ENCODE measurements around the gene GARIN5A. TPM values are rescaled to one million over a fixed set of nuclear protein-coding genes. Genes with fewer than 3 reads are reported as not detected.

Gene GARIN5A
- polyA plus RNA-seq, 10 donors: 3.4 to 6.1 (median 4.3) TPM

- no peak for DNase-seq
Measured at GRCh38 chr19:50419022-50419579, 57.5 kb downstream of the GARIN5A start.

GRCh38 chr19:50418176-50419021 lies 58.2 kb downstream of the GARIN5A start, which contains the start of gene SPIB:
TSS of gene SPIB (plus strand) at chr19:50418938. CDS start at chr19:50418963, 25 bp downstream.
- no peak for DNase-seq

- no peak for DNase-seq
Measured at GRCh38 chr19:50417111-50418081, 59.3 kb downstream of the GARIN5A start.

Other genes with a start within 250 kb of the GARIN5A start
- gene KCNC3, start 147.5 kb downstream of the GARIN5A start, polyA plus RNA-seq (ENCODE audit: insufficient read length in 10 of 10): 1 to 10 TPM in 9 of 10 donors, under 1 TPM in 1; 0.98 to 1.7 (median 1.2) TPM
- gene NAPSA, start 111.2 kb downstream of the GARIN5A start, polyA plus RNA-seq (ENCODE audit: insufficient read length in 10 of 10): 1 to 10 TPM in 3 of 10 donors, under 1 TPM in 7; 0.27 to 1.9 (median 0.60) TPM
- 10 to 100 TPM; 14.8 to 24.6 (median 18.7) TPM for gene NR1H2, start 100.4 kb downstream of the GARIN5A start, polyA plus RNA-seq (ENCODE audit: insufficient read length in 10 of 10)
- 10 to 100 TPM; 13.8 to 25.0 (median 17.2) TPM for gene POLD1, start 92.5 kb downstream of the GARIN5A start, polyA plus RNA-seq (ENCODE audit: insufficient read length in 10 of 10)
- gene SPIB, start 57.9 kb downstream of the GARIN5A start, polyA plus RNA-seq (ENCODE audit: insufficient read length in 10 of 10): 1 to 10 TPM in 1 of 10 donors, under 1 TPM in 9; 0.18 to 1.4 (median 0.60) TPM
- gene MYBPC2, start 44.0 kb downstream of the GARIN5A start, polyA plus RNA-seq (ENCODE audit: insufficient read length in 10 of 10): 100 to 1,000 TPM in 1 of 10 donors, 10 to 100 TPM in 9; 25.1 to 132 (median 42.4) TPM
- gene EMC10, start 341 bp downstream of the GARIN5A start, polyA plus RNA-seq (ENCODE audit: insufficient read length in 10 of 10): 100 to 1,000 TPM in 3 of 10 donors, 10 to 100 TPM in 7; 64.7 to 133 (median 91.9) TPM
- 10 to 100 TPM; 14.5 to 30.5 (median 19.1) TPM for gene JOSD2, start 34.3 kb upstream of the GARIN5A start, polyA plus RNA-seq (ENCODE audit: insufficient read length in 10 of 10)
- 1 to 10 TPM in 1 of 10 donors, under 1 TPM in 8, not detected in 1; 0.32 to 2.0 (median 0.52) TPM for gene ASPDH, start 37.1 kb upstream of the GARIN5A start, polyA plus RNA-seq (ENCODE audit: insufficient read length in 10 of 10)
- 10 to 100 TPM in 4 of 10 donors, 1 to 10 TPM in 6; 5.8 to 12.1 (median 9.0) TPM for gene LRRC4B, start 91.6 kb upstream of the GARIN5A start, polyA plus RNA-seq (ENCODE audit: insufficient read length in 10 of 10)
- under 1 TPM in 4 of 10 donors, not detected in 6; 0.08 to 0.24 (median 0.11) TPM for gene SYT3, start 163.0 kb upstream of the GARIN5A start, polyA plus RNA-seq (ENCODE audit: insufficient read length in 10 of 10)
- gene C19orf81, start 172.6 kb upstream of the GARIN5A start, polyA plus RNA-seq (ENCODE audit: insufficient read length in 10 of 10): 1 to 10 TPM in 7 of 10 donors, under 1 TPM in 3; 0.65 to 3.1 (median 1.3) TPM
- 10 to 100 TPM; 13.4 to 36.5 (median 27.3) TPM for gene SHANK1, start 243.0 kb upstream of the GARIN5A start, polyA plus RNA-seq (ENCODE audit: insufficient read length in 10 of 10)
- gene CLEC11A, start 246.5 kb upstream of the GARIN5A start, polyA plus RNA-seq (ENCODE audit: insufficient read length in 10 of 10): 10 to 100 TPM; 17.4 to 47.6 (median 27.5) TPM